ENCODE results near the gene FGGY.

Gene FGGY

GRCh38 chr1:59565611-59566410 is 268.9 kb downstream of the FGGY start:
- ChIA-PET POLR2A (ENCODE audit: low non-redundant PET) (no interaction called here), CTCF (no interaction called here)

DNA sequence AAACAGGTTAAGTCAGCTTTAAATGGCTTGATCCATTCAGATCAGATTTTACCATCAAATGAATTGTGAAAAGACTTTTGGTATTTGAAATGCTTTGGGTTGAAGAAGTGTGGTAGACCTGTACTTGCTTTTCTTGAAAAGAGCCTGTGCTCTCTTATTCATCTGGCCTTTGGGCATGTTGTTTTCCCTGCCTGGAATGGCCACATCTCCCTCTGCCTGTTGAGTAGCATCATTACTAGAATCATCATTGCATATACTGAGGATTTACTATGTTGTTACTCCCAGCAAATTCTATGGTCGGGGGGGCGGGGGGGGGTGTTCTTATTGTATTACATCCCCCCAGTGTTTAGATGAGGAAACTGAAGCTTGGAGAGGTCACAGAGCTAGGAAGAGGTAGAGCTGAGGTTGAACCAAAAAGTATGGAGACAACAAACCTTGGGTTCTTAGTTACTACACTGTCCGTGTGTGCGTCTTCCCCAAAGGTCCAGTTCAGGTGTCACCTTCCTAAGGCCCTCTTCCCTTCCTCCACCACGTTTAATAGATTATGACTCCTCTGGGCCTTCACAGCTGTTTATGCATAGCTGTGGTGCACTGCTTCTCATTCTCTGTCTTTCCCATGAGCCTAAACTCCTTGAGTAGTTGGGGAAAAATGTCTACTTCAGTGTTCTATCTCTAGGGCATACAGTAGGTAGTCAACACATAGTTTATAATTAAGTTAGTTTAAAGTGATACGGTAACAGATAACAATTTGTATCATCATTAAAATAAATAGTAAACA is 271.5 kb downstream of the FGGY start:
- H3K27ac ChIP-seq: no peak overlapping the region
- peak; percentile 9 for DNase-seq (ENCODE audit: low spot score)
- no peak for TF ChIP-seq CTCF (conservative IDR thresholded peaks at IDR 0.05; ENCODE audit: low read depth)
- ChIA-PET POLR2A (ENCODE audit: low non-redundant PET) (no interaction called here), CTCF (interaction anchor here (0.6 to 1.1 kb wide), 2 partner anchors 26 to 130 kb away, joined by 3 to 5 read pairs; no protein-coding TSS in a partner anchor)

More at GRCh38 chr1:59565611-59566410, 268.9 kb downstream of the FGGY start:
- no peak for TF ChIP-seq CTCF (conservative IDR thresholded peaks at IDR 0.05; ENCODE audit: low read depth)
- DNase-seq (ENCODE audit: low spot score): no peak
- H3K27ac ChIP-seq: no peak overlapping the region

- ChIA-PET POLR2A (ENCODE audit: low non-redundant PET) (no interaction called here), CTCF (interaction anchor here (1.1 kb wide), 1 partner anchor 130 kb away, joined by 5 read pairs; no protein-coding TSS in a partner anchor)
- DNase-seq (ENCODE audit: low spot score): no peak
- TF ChIP-seq CTCF (conservative IDR thresholded peaks at IDR 0.05; ENCODE audit: low read depth): no peak
- no peak overlapping the region for H3K27ac ChIP-seq
Measured at GRCh38 chr1:59569198-59569597, 272.3 kb downstream of the FGGY start.

DNA sequence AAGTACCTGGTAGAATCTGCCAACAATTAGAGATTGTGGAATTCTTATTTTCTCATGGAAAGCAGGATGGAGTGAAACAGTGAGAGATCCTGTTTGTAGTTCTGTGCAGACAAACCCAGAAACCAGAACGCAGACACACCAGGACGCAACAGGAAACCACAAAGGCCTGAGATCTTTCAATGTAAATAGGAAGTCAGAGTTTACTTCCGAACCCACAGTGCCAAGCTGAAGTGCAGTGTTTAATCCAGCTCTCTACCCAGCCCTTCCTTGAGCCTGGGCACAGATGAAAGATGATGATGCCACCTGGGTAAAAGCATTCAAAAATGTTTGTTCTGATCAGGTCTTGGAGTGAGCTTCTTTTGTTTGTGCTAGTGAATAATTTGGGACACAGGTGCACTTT is 273.6 kb downstream of the FGGY start:
- ChIA-PET CTCF (interaction anchor here (0.8 kb wide), 1 partner anchor 103 kb away, joined by 6 read pairs; no protein-coding TSS in a partner anchor), POLR2A (ENCODE audit: low non-redundant PET) (no interaction called here)
- no peak overlapping the region for H3K27ac ChIP-seq
- DNase-seq (ENCODE audit: low spot score): no peak
- TF ChIP-seq CTCF (conservative IDR thresholded peaks at IDR 0.05; ENCODE audit: low read depth): no peak

GRCh38 chr1:59574085-59574484 is 277.2 kb downstream of the FGGY start:
- CTCF ChIA-PET: no interaction called here

More at GRCh38 chr1:59574085-59574484, 277.2 kb downstream of the FGGY start:
- no peak for TF ChIP-seq CTCF (conservative IDR thresholded peaks at IDR 0.05; ENCODE audit: low read depth)
- no peak overlapping the region for H3K27ac ChIP-seq
- POLR2A ChIA-PET (ENCODE audit: low non-redundant PET): no interaction called here
- DNase-seq (ENCODE audit: low spot score): no peak
